WTC11 (cell line): Measurements from ENCODE around the gene ELMO3. TPM values are rescaled to one million over a fixed set of nuclear protein-coding genes. Genes with fewer than 3 reads are reported as not detected.

Experiments used
- ATAC-seq: fragments of 200-7000 bp; cut with Tn5 transposase; 2 replicates; pipeline ENCODE4 v1.10.0; 2021; ENCODE audit warnings: mild to moderate bottlenecking, moderate library complexity
- CTCF ChIA-PET: fragments of 300-600 bp; sonication (Branson Sonifier 250); formaldehyde crosslinking; loops from one replicate; lab custom pipeline; 2021; ENCODE audit warnings: antibody characterized with exemption; lab: Charles Lee
- POLR2A ChIA-PET: fragments of 350-600 bp; sonication (Branson Sonifier 250); formaldehyde crosslinking; loops from one replicate; lab custom pipeline; 2021; ENCODE audit warnings: antibody characterized with exemption; lab: Charles Lee
- DNase-seq: peaks from one replicate; pipeline ENCODE4 v3.0.0; 2021; ENCODE audit warnings: low spot score
- H3K27ac Mint-ChIP-seq: 2 replicates; pipeline ENCODE4 v1.8.0; 2021; ENCODE audit warnings: mixed read lengths
- H3K27me3 Mint-ChIP-seq: 2 replicates; pipeline ENCODE4 v1.8.0; 2021; ENCODE audit warnings: low read depth, mild to moderate bottlenecking, moderate library complexity, mixed read lengths
- H3K36me3 Mint-ChIP-seq: 2 replicates; pipeline ENCODE4 v1.8.0; 2021; ENCODE audit warnings: mixed read lengths
- H3K4me1 Mint-ChIP-seq: 2 replicates; pipeline ENCODE4 v1.8.0; 2022; ENCODE audit warnings: mixed read lengths
- H3K4me3 Mint-ChIP-seq: 2 replicates; pipeline ENCODE4 v1.8.0; 2021; ENCODE audit warnings: mild to moderate bottlenecking, moderate library complexity, mixed read lengths
- H3K9me3 Mint-ChIP-seq: 2 replicates; pipeline ENCODE4 v1.8.0; 2021; ENCODE audit warnings: mixed read lengths
- CDX4 ChIP-seq: fragments of 250-450 bp; sonication (Bioruptor Pico); IDR thresholded peaks from 2 replicates; pipeline ENCODE4 v1.9.0; 2021; ENCODE audit warnings: moderate library complexity, mild to moderate bottlenecking, inconsistent platforms, borderline replicate concordance
- ESRRA ChIP-seq: sonication (generic); formaldehyde crosslinking; IDR thresholded peaks from 2 replicates; pipeline ENCODE4 v1.8.1; 2022; ENCODE audit warnings: mild to moderate bottlenecking, missing genetic modification reagents, borderline replicate concordance
- FOXP1 ChIP-seq: sonication (generic); formaldehyde crosslinking; IDR thresholded peaks from 2 replicates; pipeline ENCODE4 v1.8.0; 2022; ENCODE audit warnings: missing genetic modification reagents, mild to moderate bottlenecking, moderate library complexity, borderline replicate concordance
- FOXP4 ChIP-seq: sonication (generic); formaldehyde crosslinking; IDR thresholded peaks from 2 replicates; pipeline ENCODE4 v1.8.0; 2022; ENCODE audit warnings: mild to moderate bottlenecking, missing genetic modification reagents
- GABPB1 ChIP-seq: sonication (generic); formaldehyde crosslinking; IDR thresholded peaks from 2 replicates; pipeline ENCODE4 v1.8.1; 2023; ENCODE audit warnings: mild to moderate bottlenecking, missing genetic modification reagents
- total RNA-seq: library from RNA; stranded (reverse); gene quantifications from 3 replicates; pipeline ENCODE4 v1.2.3, GENCODE V29; 2021
- TF ChIP-seq, protein P1 (sequence below): sonication (generic); formaldehyde crosslinking; IDR thresholded peaks from 2 replicates; pipeline ENCODE4 v1.8.1; 2023; ENCODE audit warnings: mild to moderate bottlenecking, missing genetic modification reagents, moderate library complexity
- TF ChIP-seq, protein P2 (sequence below): sonication (generic); formaldehyde crosslinking; IDR thresholded peaks from 2 replicates; pipeline ENCODE4 v1.8.0; 2022; ENCODE audit warnings: missing genetic modification reagents
- TF ChIP-seq, protein P3 (sequence below): sonication (generic); formaldehyde crosslinking; IDR thresholded peaks from 2 replicates; pipeline ENCODE4 v1.8.1; 2023; ENCODE audit warnings: mild to moderate bottlenecking, moderate library complexity, missing genetic modification reagents

ELMO3 gene
- total RNA-seq, 1 experiment from 2014 or later, result 13.6 TPM

GRCh38 chr16:67163999-67164558 is 34.9 kb upstream of the ELMO3 start:
- ChIA-PET POLR2A (no interaction called here), CTCF (interaction anchor here (0.9 to 15.6 kb wide), 9 partner anchors 6 to 203 kb away, joined by 3 to 386 read pairs (median 9); partner anchors contain the start of genes B3GNT9, CES3, FBXL8 and HSF4)
- H3K4me1 Mint-ChIP-seq, result peaks cover 42% of the 10 kb centered on the region
- ATAC-seq (no peak), DNase-seq (no peak)
- H3K36me3 Mint-ChIP-seq, result peaks cover 2% of the 10 kb centered on the region; the same call in 1 of the 2 replicates
- no peaks in the 10 kb centered on the region for H3K9me3 Mint-ChIP-seq
- peak overlapping the region; percentile 58 for H3K4me3 Mint-ChIP-seq
- peaks cover 99% of the 10 kb centered on the region for H3K27me3 Mint-ChIP-seq
- no peak overlapping the region for H3K27ac Mint-ChIP-seq
- 0 out of 2 replicates have a peak, but pooled peaks have one; percentile 8 for TF ChIP-seq ESRRA (CRISPR knock-in tag)
- no peak for TF ChIP-seq CDX4 (CRISPR knock-in tag)

- ATAC-seq, result no peak
- ChIA-PET CTCF (interaction anchor here (0.6 to 15.6 kb wide), 5 partner anchors 8 to 147 kb away, joined by 3 to 386 read pairs (median 5); partner anchors contain the start of genes B3GNT9, FBXL8 and TRADD), POLR2A (no interaction called here)
- H3K27me3 Mint-ChIP-seq, result peaks cover 99% of the 10 kb centered on the region
- DNase-seq, result no peak
- peaks cover 2% of the 10 kb centered on the region; the same call in 1 of the 2 replicates for H3K36me3 Mint-ChIP-seq
- peaks cover 41% of the 10 kb centered on the region for H3K4me1 Mint-ChIP-seq
- peak within 1 kb of the TSS; percentile 65 for H3K4me3 Mint-ChIP-seq
- H3K9me3 Mint-ChIP-seq, result no peaks in the 10 kb centered on the region
- TF ChIP-seq, protein P1, sequence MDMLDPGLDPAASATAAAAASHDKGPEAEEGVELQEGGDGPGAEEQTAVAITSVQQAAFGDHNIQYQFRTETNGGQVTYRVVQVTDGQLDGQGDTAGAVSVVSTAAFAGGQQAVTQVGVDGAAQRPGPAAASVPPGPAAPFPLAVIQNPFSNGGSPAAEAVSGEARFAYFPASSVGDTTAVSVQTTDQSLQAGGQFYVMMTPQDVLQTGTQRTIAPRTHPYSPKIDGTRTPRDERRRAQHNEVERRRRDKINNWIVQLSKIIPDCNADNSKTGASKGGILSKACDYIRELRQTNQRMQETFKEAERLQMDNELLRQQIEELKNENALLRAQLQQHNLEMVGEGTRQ, result peak; percentile 36; the same call in 1 of the 2 replicates
- TF ChIP-seq, protein P2, sequence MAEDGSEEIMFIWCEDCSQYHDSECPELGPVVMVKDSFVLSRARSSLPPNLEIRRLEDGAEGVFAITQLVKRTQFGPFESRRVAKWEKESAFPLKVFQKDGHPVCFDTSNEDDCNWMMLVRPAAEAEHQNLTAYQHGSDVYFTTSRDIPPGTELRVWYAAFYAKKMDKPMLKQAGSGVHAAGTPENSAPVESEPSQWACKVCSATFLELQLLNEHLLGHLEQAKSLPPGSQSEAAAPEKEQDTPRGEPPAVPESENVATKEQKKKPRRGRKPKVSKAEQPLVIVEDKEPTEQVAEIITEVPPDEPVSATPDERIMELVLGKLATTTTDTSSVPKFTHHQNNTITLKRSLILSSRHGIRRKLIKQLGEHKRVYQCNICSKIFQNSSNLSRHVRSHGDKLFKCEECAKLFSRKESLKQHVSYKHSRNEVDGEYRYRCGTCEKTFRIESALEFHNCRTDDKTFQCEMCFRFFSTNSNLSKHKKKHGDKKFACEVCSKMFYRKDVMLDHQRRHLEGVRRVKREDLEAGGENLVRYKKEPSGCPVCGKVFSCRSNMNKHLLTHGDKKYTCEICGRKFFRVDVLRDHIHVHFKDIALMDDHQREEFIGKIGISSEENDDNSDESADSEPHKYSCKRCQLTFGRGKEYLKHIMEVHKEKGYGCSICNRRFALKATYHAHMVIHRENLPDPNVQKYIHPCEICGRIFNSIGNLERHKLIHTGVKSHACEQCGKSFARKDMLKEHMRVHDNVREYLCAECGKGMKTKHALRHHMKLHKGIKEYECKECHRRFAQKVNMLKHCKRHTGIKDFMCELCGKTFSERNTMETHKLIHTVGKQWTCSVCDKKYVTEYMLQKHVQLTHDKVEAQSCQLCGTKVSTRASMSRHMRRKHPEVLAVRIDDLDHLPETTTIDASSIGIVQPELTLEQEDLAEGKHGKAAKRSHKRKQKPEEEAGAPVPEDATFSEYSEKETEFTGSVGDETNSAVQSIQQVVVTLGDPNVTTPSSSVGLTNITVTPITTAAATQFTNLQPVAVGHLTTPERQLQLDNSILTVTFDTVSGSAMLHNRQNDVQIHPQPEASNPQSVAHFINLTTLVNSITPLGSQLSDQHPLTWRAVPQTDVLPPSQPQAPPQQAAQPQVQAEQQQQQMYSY (CRISPR knock-in tag), result peak; percentile 63
- TF ChIP-seq GABPB1 (CRISPR knock-in tag) (peak; percentile 60; the same call in 1 of the 2 replicates), FOXP1 (0 out of 2 replicates have a peak, but pooled peaks have one; percentile 27), FOXP4 (CRISPR knock-in tag) (no peak)
- TF ChIP-seq, protein P3, sequence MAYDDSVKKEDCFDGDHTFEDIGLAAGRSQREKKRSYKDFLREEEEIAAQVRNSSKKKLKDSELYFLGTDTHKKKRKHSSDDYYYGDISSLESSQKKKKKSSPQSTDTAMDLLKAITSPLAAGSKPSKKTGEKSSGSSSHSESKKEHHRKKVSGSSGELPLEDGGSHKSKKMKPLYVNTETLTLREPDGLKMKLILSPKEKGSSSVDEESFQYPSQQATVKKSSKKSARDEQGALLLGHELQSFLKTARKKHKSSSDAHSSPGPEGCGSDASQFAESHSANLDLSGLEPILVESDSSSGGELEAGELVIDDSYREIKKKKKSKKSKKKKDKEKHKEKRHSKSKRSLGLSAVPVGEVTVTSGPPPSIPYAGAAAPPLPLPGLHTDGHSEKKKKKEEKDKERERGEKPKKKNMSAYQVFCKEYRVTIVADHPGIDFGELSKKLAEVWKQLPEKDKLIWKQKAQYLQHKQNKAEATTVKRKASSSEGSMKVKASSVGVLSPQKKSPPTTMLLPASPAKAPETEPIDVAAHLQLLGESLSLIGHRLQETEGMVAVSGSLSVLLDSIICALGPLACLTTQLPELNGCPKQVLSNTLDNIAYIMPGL (CRISPR knock-in tag), result no peak
- no peak within 1 kb of the TSS for H3K27ac Mint-ChIP-seq
Measured at GRCh38 chr16:67164599-67165061, 34.3 kb upstream of the ELMO3 start, which contains the start of gene HSF4. Gene HSF4 (plus strand): TSS chr16:67164745. CDS start chr16:67164812, 67 bp downstream.
